ENCODE measurements around the gene CA14.
A peak's percentile ranks its signal among the peaks of the same experiment; 100 is the strongest.

Gene CA14

DNA sequence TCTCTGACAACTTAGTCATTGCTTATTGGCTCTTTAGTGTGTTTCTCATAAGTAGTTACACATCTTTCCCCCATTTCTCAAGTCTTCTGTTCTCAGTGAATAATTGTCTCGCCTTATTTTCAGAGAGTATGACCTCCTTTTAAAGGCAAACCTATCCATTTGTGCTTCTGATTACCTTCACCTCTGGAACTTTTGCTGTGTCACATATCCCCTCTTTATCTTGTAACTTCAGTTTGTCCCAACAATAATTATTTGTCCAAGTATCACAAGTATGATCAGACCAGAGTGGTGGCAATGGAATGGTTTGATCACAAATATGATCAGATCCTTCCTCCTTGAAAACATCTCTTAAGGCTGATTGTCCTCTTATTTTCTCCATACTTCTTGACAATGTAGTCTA, 30.8 kb downstream of the CA14 start:
- Histone ChIP-seq H3K27ac (ENCODE audit: extremely low read depth, low read depth, low read length) (no peak overlapping the region), H3K9me3 (ENCODE audit: control insufficient read depth, insufficient read depth, low read depth, low read length) (no peaks in the 10 kb centered on the region), H3K36me3 (ENCODE audit: control insufficient read depth in 2 of 2, insufficient read depth in 1 of 2, low read length in 2 of 2) (no peaks in the 10 kb centered on the region), H3K4me1 (ENCODE audit: control insufficient read depth, insufficient read depth, low read length) (no peaks in the 10 kb centered on the region), H3K4me3 (ENCODE audit: low read depth, low read length) (no peak overlapping the region)
- no peak for TF ChIP-seq SCRT1 (tag by site-specific recombination; IDR thresholded peaks at IDR 0.05; ENCODE audit: borderline replicate concordance)
- TF ChIP-seq, protein P1, sequence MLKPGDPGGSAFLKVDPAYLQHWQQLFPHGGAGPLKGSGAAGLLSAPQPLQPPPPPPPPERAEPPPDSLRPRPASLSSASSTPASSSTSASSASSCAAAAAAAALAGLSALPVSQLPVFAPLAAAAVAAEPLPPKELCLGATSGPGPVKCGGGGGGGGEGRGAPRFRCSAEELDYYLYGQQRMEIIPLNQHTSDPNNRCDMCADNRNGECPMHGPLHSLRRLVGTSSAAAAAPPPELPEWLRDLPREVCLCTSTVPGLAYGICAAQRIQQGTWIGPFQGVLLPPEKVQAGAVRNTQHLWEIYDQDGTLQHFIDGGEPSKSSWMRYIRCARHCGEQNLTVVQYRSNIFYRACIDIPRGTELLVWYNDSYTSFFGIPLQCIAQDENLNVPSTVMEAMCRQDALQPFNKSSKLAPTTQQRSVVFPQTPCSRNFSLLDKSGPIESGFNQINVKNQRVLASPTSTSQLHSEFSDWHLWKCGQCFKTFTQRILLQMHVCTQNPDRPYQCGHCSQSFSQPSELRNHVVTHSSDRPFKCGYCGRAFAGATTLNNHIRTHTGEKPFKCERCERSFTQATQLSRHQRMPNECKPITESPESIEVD (tag by site-specific recombination; IDR thresholded peaks at IDR 0.05), result no peak
- TF ChIP-seq, protein P2, sequence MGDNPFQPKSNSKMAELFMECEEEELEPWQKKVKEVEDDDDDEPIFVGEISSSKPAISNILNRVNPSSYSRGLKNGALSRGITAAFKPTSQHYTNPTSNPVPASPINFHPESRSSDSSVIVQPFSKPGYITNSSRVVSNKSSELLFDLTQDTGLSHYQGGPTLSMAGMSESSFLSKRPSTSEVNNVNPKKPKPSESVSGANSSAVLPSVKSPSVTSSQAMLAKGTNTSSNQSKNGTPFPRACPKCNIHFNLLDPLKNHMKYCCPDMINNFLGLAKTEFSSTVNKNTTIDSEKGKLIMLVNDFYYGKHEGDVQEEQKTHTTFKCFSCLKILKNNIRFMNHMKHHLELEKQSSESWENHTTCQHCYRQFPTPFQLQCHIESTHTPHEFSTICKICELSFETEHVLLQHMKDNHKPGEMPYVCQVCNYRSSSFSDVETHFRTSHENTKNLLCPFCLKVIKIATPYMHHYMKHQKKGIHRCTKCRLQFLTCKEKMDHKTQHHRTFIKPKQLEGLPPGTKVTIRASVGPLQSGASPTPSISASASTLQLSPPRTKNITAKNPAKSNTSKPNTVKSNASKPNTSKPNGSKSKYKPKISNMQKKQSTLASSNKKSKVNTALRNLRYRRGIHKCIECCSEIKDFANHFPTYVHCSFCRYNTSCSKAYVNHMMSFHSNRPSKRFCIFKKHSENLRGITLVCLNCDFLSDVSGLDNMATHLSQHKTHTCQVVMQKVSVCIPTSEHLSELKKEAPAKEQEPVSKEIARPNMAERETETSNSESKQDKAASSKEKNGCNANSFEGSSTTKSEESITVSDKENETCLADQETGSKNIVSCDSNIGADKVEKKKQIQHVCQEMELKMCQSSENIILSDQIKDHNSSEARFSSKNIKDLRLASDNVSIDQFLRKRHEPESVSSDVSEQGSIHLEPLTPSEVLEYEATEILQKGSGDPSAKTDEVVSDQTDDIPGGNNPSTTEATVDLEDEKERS (tag by site-specific recombination; IDR thresholded peaks at IDR 0.05), result no peak
- TF ChIP-seq, protein P3, sequence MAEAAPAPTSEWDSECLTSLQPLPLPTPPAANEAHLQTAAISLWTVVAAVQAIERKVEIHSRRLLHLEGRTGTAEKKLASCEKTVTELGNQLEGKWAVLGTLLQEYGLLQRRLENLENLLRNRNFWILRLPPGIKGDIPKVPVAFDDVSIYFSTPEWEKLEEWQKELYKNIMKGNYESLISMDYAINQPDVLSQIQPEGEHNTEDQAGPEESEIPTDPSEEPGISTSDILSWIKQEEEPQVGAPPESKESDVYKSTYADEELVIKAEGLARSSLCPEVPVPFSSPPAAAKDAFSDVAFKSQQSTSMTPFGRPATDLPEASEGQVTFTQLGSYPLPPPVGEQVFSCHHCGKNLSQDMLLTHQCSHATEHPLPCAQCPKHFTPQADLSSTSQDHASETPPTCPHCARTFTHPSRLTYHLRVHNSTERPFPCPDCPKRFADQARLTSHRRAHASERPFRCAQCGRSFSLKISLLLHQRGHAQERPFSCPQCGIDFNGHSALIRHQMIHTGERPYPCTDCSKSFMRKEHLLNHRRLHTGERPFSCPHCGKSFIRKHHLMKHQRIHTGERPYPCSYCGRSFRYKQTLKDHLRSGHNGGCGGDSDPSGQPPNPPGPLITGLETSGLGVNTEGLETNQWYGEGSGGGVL (tag by site-specific recombination; IDR thresholded peaks at IDR 0.05), result no peak
- TF ChIP-seq ZNF677 (tag by site-specific recombination; IDR thresholded peaks at IDR 0.05), result no peak
- TF ChIP-seq ZNF341 (tag by site-specific recombination; IDR thresholded peaks at IDR 0.05; ENCODE audit: low read depth), result no peak
- ChIA-PET CTCF (interaction anchor here (1.2 kb wide), 1 partner anchor 32 kb away, joined by 7 read pairs; no protein-coding TSS in a partner anchor), POLR2A (no interaction called here)

DNA sequence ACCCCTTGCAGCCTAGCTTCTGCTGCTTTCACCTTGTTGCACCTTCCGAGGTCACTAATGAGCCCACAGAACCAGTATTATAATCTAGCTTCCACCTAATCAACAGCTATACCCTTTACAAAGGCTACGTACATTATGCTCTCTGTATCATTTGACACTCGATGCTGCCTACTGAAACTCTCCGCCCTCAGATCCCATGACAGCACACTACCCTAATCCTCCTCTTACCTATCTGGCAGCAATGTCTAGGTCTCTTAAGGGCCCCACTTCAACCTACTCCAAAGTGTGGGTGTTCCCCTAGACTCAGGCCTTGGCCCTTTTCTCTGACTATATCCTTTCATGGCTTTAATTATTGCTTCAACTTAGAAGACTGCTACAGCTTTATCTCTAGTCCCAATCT, 31.2 kb downstream of the CA14 start:
- ChIA-PET CTCF (interaction anchor here (1.2 kb wide), 1 partner anchor 33 kb away, joined by 7 read pairs; no protein-coding TSS in a partner anchor), POLR2A (no interaction called here)
- Histone ChIP-seq H3K36me3 (ENCODE audit: control insufficient read depth in 2 of 2, insufficient read depth in 1 of 2, low read length in 2 of 2) (no peaks in the 10 kb centered on the region), H3K9me3 (ENCODE audit: control insufficient read depth, insufficient read depth, low read depth, low read length) (no peaks in the 10 kb centered on the region), H3K27ac (ENCODE audit: extremely low read depth, low read depth, low read length) (no peak overlapping the region), H3K4me1 (ENCODE audit: control insufficient read depth, insufficient read depth, low read length) (no peaks in the 10 kb centered on the region), H3K4me3 (ENCODE audit: low read depth, low read length) (no peak overlapping the region)
- no peak for TF ChIP-seq ZBTB21 (tag by site-specific recombination; IDR thresholded peaks at IDR 0.05)
- TF ChIP-seq, protein P4, sequence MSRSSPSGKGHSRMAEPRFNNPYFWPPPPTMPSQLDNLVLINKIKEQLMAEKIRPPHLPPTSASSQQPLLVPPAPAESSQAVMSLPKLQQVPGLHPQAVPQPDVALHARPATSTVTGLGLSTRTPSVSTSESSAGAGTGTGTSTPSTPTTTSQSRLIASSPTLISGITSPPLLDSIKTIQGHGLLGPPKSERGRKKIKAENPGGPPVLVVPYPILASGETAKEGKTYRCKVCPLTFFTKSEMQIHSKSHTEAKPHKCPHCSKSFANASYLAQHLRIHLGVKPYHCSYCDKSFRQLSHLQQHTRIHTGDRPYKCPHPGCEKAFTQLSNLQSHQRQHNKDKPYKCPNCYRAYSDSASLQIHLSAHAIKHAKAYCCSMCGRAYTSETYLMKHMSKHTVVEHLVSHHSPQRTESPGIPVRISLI (tag by site-specific recombination; IDR thresholded peaks at IDR 0.05), result no peak
- TF ChIP-seq, protein P5, sequence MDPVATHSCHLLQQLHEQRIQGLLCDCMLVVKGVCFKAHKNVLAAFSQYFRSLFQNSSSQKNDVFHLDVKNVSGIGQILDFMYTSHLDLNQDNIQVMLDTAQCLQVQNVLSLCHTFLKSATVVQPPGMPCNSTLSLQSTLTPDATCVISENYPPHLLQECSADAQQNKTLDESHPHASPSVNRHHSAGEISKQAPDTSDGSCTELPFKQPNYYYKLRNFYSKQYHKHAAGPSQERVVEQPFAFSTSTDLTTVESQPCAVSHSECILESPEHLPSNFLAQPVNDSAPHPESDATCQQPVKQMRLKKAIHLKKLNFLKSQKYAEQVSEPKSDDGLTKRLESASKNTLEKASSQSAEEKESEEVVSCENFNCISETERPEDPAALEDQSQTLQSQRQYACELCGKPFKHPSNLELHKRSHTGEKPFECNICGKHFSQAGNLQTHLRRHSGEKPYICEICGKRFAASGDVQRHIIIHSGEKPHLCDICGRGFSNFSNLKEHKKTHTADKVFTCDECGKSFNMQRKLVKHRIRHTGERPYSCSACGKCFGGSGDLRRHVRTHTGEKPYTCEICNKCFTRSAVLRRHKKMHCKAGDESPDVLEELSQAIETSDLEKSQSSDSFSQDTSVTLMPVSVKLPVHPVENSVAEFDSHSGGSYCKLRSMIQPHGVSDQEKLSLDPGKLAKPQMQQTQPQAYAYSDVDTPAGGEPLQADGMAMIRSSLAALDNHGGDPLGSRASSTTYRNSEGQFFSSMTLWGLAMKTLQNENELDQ (tag by site-specific recombination; IDR thresholded peaks at IDR 0.05; ENCODE audit: low read depth), result no peak
- no peak for TF ChIP-seq WT1 (tag by site-specific recombination; IDR thresholded peaks at IDR 0.05)
- TF ChIP-seq ZNF621 (tag by site-specific recombination; IDR thresholded peaks at IDR 0.05), result no peak
- no peak for TF ChIP-seq ZNF112 (tag by site-specific recombination; IDR thresholded peaks at IDR 0.05)
- TF ChIP-seq ZEB2 (tag by site-specific recombination; IDR thresholded peaks at IDR 0.05), result no peak
- TF ChIP-seq ZFHX2 (tag by site-specific recombination; conservative IDR thresholded peaks at IDR 0.05), result peak; percentile 95
- TF ChIP-seq SCRT2 (tag by site-specific recombination; IDR thresholded peaks at IDR 0.05), result no peak
- no peak for TF ChIP-seq ZNF133 (tag by site-specific recombination; IDR thresholded peaks at IDR 0.05)
- no peak for TF ChIP-seq ZNF654 (tag by site-specific recombination; IDR thresholded peaks at IDR 0.05; ENCODE audit: low read depth)
- TF ChIP-seq, protein P6, sequence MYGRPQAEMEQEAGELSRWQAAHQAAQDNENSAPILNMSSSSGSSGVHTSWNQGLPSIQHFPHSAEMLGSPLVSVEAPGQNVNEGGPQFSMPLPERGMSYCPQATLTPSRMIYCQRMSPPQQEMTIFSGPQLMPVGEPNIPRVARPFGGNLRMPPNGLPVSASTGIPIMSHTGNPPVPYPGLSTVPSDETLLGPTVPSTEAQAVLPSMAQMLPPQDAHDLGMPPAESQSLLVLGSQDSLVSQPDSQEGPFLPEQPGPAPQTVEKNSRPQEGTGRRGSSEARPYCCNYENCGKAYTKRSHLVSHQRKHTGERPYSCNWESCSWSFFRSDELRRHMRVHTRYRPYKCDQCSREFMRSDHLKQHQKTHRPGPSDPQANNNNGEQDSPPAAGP (tag by site-specific recombination; IDR thresholded peaks at IDR 0.05), result no peak
- TF ChIP-seq, protein P7, sequence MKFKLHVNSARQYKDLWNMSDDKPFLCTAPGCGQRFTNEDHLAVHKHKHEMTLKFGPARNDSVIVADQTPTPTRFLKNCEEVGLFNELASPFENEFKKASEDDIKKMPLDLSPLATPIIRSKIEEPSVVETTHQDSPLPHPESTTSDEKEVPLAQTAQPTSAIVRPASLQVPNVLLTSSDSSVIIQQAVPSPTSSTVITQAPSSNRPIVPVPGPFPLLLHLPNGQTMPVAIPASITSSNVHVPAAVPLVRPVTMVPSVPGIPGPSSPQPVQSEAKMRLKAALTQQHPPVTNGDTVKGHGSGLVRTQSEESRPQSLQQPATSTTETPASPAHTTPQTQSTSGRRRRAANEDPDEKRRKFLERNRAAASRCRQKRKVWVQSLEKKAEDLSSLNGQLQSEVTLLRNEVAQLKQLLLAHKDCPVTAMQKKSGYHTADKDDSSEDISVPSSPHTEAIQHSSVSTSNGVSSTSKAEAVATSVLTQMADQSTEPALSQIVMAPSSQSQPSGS (tag by site-specific recombination; IDR thresholded peaks at IDR 0.05; ENCODE audit: low read depth), result no peak
- TF ChIP-seq ZBTB17 (tag by site-specific recombination; IDR thresholded peaks at IDR 0.05), result 0 out of 2 replicates have a peak, but pooled peaks have one; percentile 21
